Activated naive CD4-positive, alpha-beta T cell treated with anti-CD3 and anti-CD28 coated beads for 36 hours (primary cell): ENCODE measurements around the gene NEURL4. TPM values are rescaled to one million over a fixed set of nuclear protein-coding genes. Genes with fewer than 3 reads are reported as not detected.
A peak's percentile ranks its signal among the peaks of the same experiment; 100 is the strongest.
"Not testable (repeated sequence)": the region's sequence is repeated elsewhere in the genome, so short reads cannot be mapped to it uniquely, and the experiment has no call there.

ENCODE experiments used
- CTCF ChIA-PET: fragments of 350-600 bp; sonication (Branson Sonifier 250); formaldehyde crosslinking; loops from one replicate; lab custom pipeline; 2021; ENCODE audit warnings: antibody characterized with exemption; lab: Charles Lee
- DNase-seq: peaks from one replicate; pipeline ENCODE4 v3.0.0-alpha.2; 2020
- H3K27ac Mint-ChIP-seq: one replicate; pipeline ENCODE4 v1.8.0; 2021; ENCODE audit warnings: mild to moderate bottlenecking, mixed read lengths
- H3K27me3 Mint-ChIP-seq: one replicate; pipeline ENCODE4 v1.8.0; 2021; ENCODE audit warnings: low read depth, mixed read lengths
- H3K36me3 Mint-ChIP-seq: one replicate; pipeline ENCODE4 v1.8.0; 2021; ENCODE audit warnings: low read depth, mixed read lengths
- H3K4me1 Mint-ChIP-seq: one replicate; pipeline ENCODE4 v1.8.0; 2021; ENCODE audit warnings: low read depth, mixed read lengths
- H3K4me3 Mint-ChIP-seq: one replicate; pipeline ENCODE4 v1.8.0; 2021; ENCODE audit warnings: mild to moderate bottlenecking, moderate library complexity, mixed read lengths
- H3K9me3 Mint-ChIP-seq: one replicate; pipeline ENCODE4 v1.8.0; 2021; ENCODE audit warnings: mixed read lengths
- intact Hi-C: fragments of 100-400 bp; cut with micrococcal nuclease; formaldehyde crosslinking; loops from one replicate; pipeline ENCODE4 v1.15.1; 2023
- total RNA-seq, 2 experiments: library from RNA; stranded (reverse); gene quantifications; one replicate each; pipeline ENCODE4 v1.2.3, GENCODE V29; 2021

Gene NEURL4
- total RNA-seq, 2 experiments from 2014 or later, result 21.9 to 22.5 TPM

DNA sequence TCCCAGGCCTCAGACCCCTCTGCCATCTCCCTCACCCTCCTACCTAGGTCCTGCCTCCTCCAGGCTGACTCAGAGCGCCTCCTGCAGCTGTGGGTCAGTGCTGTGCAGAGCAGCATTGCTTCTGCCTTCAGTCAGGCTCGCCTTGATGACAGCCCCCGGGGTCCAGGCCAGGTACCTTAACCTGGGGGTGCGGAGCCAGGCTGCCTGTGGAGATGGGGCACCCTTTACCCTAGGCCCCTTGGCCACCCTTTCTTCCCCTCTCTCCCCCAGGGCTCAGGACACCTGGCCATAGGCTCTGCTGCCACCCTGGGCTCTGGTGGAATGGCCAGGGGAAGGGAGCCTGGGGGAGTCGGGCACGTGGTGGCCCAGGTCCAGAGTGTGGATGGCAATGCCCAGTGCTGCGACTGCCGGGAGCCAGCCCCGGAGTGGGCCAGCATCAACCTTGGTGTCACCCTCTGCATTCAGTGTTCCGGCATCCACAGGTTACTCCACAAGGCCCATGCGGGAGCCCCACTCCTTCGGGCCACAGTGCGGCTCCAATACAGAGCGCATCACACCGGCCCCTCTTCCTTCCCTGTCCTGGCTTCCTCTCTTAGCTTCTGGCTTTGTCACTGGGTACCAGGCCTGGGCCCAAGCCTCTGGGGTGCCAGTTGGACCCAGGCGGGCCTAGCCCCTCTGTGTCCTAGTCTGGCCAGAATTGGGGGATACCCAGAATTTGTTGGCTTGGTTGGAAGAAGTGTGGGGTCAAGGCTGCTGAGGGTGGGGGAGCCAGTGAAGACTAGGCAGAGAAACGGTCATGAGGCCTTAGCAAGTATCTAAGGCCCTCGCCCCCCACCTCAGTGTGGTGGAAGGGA is 17.9 kb upstream of the NEURL4 start:
- peaks cover 29% of the 10 kb centered on the region for H3K36me3 Mint-ChIP-seq
- H3K27ac Mint-ChIP-seq, result no peak overlapping the region
- no peaks in the 10 kb centered on the region for H3K9me3 Mint-ChIP-seq
- intact Hi-C loops, result loop anchor here (1.0 kb wide), 2 partner anchors 23 to 67 kb away; no protein-coding TSS in a partner anchor
- no peaks in the 10 kb centered on the region for H3K27me3 Mint-ChIP-seq
- no peak overlapping the region for H3K4me3 Mint-ChIP-seq
- no peak for DNase-seq
- peaks cover 21% of the 10 kb centered on the region for H3K4me1 Mint-ChIP-seq
- CTCF ChIA-PET, result interaction anchor here (0.6 to 3.5 kb wide), 6 partner anchors 10 to 29 kb away, joined by 3 to 15 read pairs (median 5); partner anchors contain the start of genes ACAP1 and NEURL4

DNA sequence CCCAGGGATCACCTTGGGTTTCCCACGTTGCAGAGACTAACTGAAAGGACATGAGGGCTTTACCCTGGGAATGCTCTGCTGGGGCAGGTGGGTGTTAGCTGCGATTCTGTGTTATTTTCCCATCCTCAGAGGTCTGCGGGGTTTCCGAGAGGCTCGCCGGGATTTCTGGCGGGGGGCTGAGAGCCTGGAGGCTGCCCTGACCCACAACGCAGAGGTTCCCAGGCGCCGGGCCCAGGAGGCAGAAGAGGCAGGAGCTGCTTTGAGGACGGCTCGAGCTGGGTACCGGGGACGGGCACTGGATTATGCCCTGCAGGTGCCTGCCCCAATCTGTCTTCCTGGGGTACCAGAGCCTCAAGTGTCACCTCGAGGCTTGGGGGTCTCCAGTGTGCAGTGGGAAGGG is 14.1 kb upstream of the NEURL4 start:
- CTCF ChIA-PET, result interaction anchor here (2.3 to 2.4 kb wide), 2 partner anchors 17 to 62 kb away, joined by 6 to 7 read pairs; partner anchors contain the start of gene SLC2A4
- Mint-ChIP-seq H3K4me1 (peaks cover 15% of the 10 kb centered on the region), H3K36me3 (peaks cover 34% of the 10 kb centered on the region), H3K4me3 (no peak overlapping the region), H3K9me3 (no peaks in the 10 kb centered on the region), H3K27ac (no peak overlapping the region), H3K27me3 (no peaks in the 10 kb centered on the region)
- DNase-seq, result no peak
- intact Hi-C loops, result no loop called here

DNA sequence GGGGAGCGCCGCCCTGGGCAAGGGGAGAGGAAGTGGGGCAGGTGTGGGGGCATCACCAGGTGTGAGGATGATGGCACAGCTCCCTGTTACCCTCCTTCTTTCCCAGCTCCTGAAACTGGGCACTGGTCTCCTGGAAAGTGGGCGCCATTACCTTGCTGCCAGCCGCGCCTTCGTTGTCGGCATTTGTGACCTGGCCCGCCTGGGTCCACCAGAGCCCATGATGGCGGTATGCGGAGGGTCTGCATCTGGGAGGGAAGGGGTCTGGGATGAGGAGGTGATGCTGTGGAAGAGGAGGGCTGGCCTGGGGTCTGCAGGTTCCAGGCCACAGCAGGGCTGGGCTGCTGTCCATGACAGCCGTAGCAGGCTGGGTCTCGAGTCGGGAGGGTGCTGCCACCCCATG is 12.7 kb upstream of the NEURL4 start:
- H3K27ac Mint-ChIP-seq, result no peak overlapping the region

DNA sequence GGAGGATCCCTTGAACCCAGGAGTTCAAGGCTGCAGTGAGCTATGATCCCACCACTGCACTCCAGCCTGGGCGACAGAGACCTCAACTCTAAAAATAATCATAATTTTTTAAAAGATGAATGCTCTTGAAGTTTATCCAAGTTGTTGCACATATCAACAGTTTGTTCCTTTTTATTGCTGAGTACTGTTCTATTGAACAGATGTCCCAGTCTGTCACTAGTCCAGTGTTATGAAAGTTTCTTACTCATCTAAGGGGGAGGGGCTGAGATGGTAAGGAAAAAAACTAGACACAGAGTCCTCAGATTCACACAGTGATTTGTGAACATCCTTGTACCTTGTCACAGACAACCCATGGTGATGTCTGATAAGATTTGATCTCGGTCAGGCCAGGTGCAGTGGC is 11.0 kb upstream of the NEURL4 start:
- no peak for DNase-seq
- CTCF ChIA-PET, result interaction anchor here (1.0 kb wide), 2 partner anchors 8 to 15 kb away, joined by 3 to 4 read pairs; no protein-coding TSS in a partner anchor
- Mint-ChIP-seq H3K9me3 (no peaks in the 10 kb centered on the region), H3K27ac (no peak overlapping the region), H3K36me3 (peaks cover 40% of the 10 kb centered on the region), H3K4me1 (peaks cover 37% of the 10 kb centered on the region), H3K27me3 (no peaks in the 10 kb centered on the region), H3K4me3 (no peak overlapping the region)
- intact Hi-C loops, result no loop called here

More for the DNA sequence above, 12.7 kb upstream of the NEURL4 start:
- CTCF ChIA-PET, result interaction anchor here (1.0 kb wide), 1 partner anchor 14 kb away, joined by 3 read pairs; no protein-coding TSS in a partner anchor
- Mint-ChIP-seq H3K9me3 (no peaks in the 10 kb centered on the region), H3K36me3 (peaks cover 38% of the 10 kb centered on the region), H3K4me3 (no peak overlapping the region), H3K4me1 (peaks cover 26% of the 10 kb centered on the region), H3K27me3 (no peaks in the 10 kb centered on the region)
- intact Hi-C loops, result no loop called here
- no peak for DNase-seq

DNA sequence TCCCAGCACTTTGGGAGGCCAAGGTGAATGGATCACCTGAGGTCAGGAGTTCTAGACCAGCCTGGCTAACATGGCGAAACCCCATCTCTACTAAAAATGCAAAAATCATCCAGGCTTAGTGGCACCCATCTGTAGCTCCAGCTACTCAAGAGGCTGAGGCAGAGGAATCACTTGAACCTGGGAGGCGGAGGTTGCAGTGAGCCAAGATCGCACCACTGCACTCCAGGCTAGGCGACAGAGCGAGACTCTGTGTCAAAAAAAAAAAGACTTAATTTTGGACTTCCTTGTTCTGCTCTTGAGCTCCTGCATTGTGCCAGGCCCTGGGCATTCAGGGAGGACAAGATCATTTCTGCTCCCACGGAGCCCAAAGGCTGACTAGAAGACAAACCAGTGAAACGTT is 8.5 kb upstream of the NEURL4 start:
- H3K9me3 Mint-ChIP-seq, H3K27me3 Mint-ChIP-seq, DNase-seq: not testable (repeated sequence)
- H3K4me1 Mint-ChIP-seq, result peaks cover 50% of the 10 kb centered on the region
- peak overlapping the region; percentile 98 for H3K27ac Mint-ChIP-seq
- intact Hi-C loops, result loop anchor here (2.0 to 10.0 kb wide), 2 partner anchors 13 to 507 kb away; no protein-coding TSS in a partner anchor
- H3K36me3 Mint-ChIP-seq, result peaks cover 35% of the 10 kb centered on the region
- CTCF ChIA-PET, result interaction anchor here (0.6 to 4.2 kb wide), 10 partner anchors 8 to 252 kb away, joined by 3 to 42 read pairs (median 6); partner anchors contain the start of genes NEURL4, SOX15 and TMEM95
- peak overlapping the region; percentile 96 for H3K4me3 Mint-ChIP-seq

DNA sequence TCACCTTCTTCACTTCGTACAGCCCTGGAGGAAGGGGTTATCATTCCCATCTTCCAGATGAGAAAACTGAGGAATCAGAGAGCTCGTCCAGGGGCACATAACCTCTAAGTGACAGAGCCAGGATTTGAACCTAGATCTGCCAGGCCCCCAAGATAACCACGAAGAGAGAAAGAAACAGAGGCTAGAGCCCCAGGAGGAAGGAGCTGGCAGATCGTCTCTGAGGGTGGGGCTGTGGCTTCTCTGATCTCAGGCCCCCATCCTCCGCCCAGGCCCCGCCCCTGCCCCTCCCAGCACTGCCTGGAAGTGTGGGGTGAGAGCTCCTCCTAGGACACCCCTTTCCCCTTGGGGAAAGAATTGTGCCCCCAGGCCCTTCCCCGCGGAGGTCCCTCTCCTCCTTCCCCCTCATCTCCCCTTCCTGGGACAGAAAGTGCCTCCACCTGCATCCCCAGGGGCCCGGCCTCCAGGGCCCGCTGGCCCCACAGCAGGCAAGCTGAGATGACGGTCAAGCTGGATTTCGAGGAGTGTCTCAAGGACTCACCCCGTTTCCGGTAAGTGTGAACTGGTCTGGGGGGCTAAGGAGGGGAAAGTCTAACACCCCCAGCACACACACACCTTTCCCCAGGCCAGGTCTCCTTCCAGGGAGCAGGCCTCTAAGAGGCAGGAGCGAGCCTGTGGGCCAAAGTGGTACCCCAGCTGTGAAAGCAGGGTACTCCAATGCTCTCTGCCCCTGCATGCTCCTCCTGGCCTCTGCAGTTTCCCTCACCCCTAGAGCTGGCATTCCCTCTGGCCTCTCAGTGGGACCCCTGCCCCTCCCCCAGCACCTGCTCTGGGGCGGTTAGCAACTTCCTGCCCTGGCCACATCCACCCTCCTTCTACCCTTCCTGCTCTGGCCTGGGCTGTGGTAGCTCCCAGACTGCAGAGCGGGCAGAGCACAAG is 7.4 kb upstream of the NEURL4 start, which contains the start of gene ACAP1:
Gene ACAP1, plus strand, starts transcription at position 290 of the 936 bp plus-strand sequence. Its CDS starts 206 bp downstream, at position 496.
- Mint-ChIP-seq H3K4me3 (peak within 1 kb of the TSS; percentile 96), H3K27ac (peak within 1 kb of the TSS; percentile 98), H3K4me1 (peaks cover 59% of the 10 kb centered on the region), H3K27me3 (no peaks in the 10 kb centered on the region), H3K36me3 (peaks cover 27% of the 10 kb centered on the region), H3K9me3 (no peaks in the 10 kb centered on the region)
- CTCF ChIA-PET, result interaction anchor here (0.5 to 4.2 kb wide), 12 partner anchors 9 to 253 kb away, joined by 3 to 42 read pairs (median 6); partner anchors contain the start of genes SOX15 and TMEM95
- intact Hi-C loops, result loop anchor here (1.0 to 10.0 kb wide), 3 partner anchors 14 to 508 kb away; partner anchors contain the start of gene EIF5A
- DNase-seq, result peak; percentile 95

DNA sequence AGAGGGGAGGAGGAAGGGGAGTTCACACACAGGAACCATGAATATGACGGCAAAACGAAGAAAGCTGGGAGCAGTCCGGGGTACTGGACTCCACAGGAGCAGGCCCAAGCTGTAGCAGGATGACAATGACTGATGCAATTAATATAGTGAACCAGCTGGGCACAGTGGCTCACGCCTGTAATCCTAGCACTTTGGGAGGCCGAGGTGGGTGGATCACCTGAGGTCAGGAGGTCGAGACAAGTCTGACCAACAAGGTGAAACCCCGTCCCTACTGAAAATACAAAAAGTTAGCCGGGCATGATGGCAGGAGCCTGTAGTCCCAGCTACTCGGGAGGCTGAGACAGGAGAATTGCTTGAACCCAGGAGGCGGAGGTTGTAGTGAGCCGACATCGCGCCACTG is 6.6 kb upstream of the NEURL4 start:
- not testable (repeated sequence) for DNase-seq, H3K9me3 Mint-ChIP-seq, H3K27me3 Mint-ChIP-seq
- intact Hi-C loops, result loop anchor here (1.0 to 10.0 kb wide), 3 partner anchors 15 to 509 kb away; partner anchors contain the start of gene EIF5A
- Mint-ChIP-seq H3K36me3 (peaks cover 25% of the 10 kb centered on the region), H3K4me1 (peaks cover 64% of the 10 kb centered on the region), H3K4me3 (peak overlapping the region; percentile 96), H3K27ac (peak overlapping the region; percentile 98)
- CTCF ChIA-PET, result interaction anchor here (0.8 to 4.2 kb wide), 8 partner anchors 10 to 225 kb away, joined by 3 to 42 read pairs (median 8); partner anchors contain the start of gene TMEM95

DNA sequence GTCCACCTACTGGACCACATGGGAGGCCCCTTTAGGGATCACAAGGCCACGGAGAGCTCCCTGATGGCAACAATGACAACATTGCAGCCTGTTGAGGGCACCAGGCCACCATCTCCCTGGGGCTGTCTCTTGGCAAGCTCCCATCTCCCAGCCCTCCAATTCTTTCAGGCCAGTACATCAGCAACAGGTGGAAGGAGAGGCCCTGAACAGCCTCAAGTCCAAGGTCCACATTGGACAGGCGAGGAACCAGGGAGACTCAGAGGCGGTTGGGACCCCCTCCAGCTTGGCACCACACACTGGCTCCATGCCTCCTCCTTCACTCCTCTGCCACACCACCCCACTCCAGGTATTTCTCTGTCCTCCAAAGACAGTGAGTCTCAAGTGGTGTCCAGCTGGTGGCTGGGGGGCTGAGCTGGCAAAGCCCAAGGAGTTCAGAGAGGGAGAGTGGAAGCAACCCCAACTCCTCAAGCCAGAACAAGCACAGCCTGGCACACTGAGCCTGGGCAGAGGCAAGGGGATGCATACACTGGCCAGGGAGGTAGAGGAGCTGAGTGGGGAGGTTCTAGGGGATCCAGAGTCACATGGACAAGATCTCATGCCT is 5.9 kb upstream of the NEURL4 start:
- peaks cover 65% of the 10 kb centered on the region for H3K4me1 Mint-ChIP-seq
- peak overlapping the region; percentile 98 for H3K27ac Mint-ChIP-seq
- peaks cover 22% of the 10 kb centered on the region for H3K36me3 Mint-ChIP-seq
- CTCF ChIA-PET, result interaction anchor here (0.6 to 4.2 kb wide), 8 partner anchors 9 to 226 kb away, joined by 3 to 42 read pairs (median 8); no protein-coding TSS in a partner anchor
- intact Hi-C loops, result loop anchor here (5.0 to 10.0 kb wide), 2 partner anchors 147 to 510 kb away; partner anchors contain the start of genes POLR2A and SLC35G6
- no peak for DNase-seq
- H3K4me3 Mint-ChIP-seq, result peak overlapping the region; percentile 96
- no peaks in the 10 kb centered on the region for H3K9me3 Mint-ChIP-seq
- H3K27me3 Mint-ChIP-seq, result no peaks in the 10 kb centered on the region

DNA sequence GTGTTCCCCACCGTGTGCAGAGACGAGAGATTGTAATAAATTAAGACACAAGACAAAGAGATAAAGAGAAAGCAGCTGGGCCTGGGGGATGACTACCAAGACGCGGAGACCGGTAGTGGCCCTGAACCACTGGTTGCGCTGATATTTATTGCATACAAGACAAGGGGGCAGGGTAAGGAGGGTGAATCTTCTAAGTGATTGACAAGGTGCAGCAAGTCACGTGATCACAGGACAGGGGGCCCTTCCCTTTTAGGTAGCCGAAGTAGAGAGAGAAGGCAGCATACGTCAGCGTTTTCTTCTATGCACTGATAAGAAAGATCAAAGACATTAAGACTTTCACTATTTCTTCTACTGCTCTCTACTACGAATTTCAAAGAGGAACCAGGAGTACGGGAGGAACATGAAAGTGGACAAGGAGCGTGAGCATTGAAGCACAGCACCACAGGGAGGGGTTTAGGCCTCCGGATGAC is 3.5 kb upstream of the NEURL4 start:
- H3K9me3 Mint-ChIP-seq, H3K36me3 Mint-ChIP-seq, CTCF ChIA-PET, H3K27me3 Mint-ChIP-seq: not testable (repeated sequence)
- Mint-ChIP-seq H3K4me1 (peaks cover 70% of the 10 kb centered on the region), H3K27ac (peak overlapping the region; percentile 85), H3K4me3 (peak overlapping the region; percentile 63)
- peak; percentile 72 for DNase-seq
- intact Hi-C loops, result loop anchor here (5.0 to 10.0 kb wide), 2 partner anchors 150 to 512 kb away; partner anchors contain the start of genes POLR2A and SLC35G6

DNA sequence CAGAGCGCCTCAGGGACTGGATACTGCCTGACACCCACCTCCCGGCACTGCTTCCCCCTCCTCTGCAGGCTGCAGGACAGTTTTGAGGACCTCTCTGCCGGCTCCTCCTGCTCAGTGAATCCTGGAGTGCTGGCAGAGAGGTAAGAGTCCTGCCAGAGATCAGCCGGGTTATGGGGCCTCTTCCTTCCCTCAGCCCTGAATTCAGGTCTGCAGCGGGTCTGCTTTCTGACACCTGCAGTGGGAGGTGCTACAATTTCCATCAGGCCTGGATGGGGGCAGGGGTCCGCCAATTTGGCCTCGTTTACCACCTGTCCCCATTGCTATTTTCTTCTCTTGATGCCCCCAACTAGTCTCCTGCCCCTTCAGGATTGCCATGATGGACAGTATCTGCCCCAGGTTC is 3.0 kb upstream of the NEURL4 start:
- CTCF ChIA-PET, result interaction anchor here (1.7 kb wide), 1 partner anchor 14 kb away, joined by 3 read pairs; no protein-coding TSS in a partner anchor
- Mint-ChIP-seq H3K27me3 (no peaks in the 10 kb centered on the region), H3K27ac (peak overlapping the region; percentile 85), H3K36me3 (peaks cover 4% of the 10 kb centered on the region), H3K9me3 (no peaks in the 10 kb centered on the region), H3K4me1 (peaks cover 70% of the 10 kb centered on the region), H3K4me3 (peak overlapping the region; percentile 63)
- no peak for DNase-seq
- intact Hi-C loops, result loop anchor here (5.0 to 10.0 kb wide), 2 partner anchors 150 to 513 kb away; partner anchors contain the start of genes POLR2A and SLC35G6
